Smooth muscle cell (in vitro differentiated cells): ENCODE results near the gene SNX20. TPM values are rescaled to one million over a fixed set of nuclear protein-coding genes. Genes with fewer than 3 reads are reported as not detected.

ENCODE experiments used
- DNase-seq: peaks from one replicate; lab custom pipeline; 2025; ENCODE audit not compliant: unreplicated experiment; lab: John Stamatoyannopoulos, UW
- H2AFZ ChIP-seq: fragments of 200-600 bp; sonication (generic); 2 replicates; pipeline ENCODE4 v1.6.0; 2016; ENCODE audit warnings: antibody characterized with exemption, low read depth, mild to moderate bottlenecking
- H3F3A ChIP-seq: fragments of 200-600 bp; sonication (generic); 2 replicates; pipeline ENCODE4 v1.6.0; 2017; ENCODE audit warnings: antibody characterized with exemption, low read depth
- H3K27ac ChIP-seq: fragments of 200-600 bp; sonication (generic); 2 replicates; pipeline ENCODE4 v1.5.1; 2016; ENCODE audit warnings: low read depth, mild to moderate bottlenecking
- H3K27me3 ChIP-seq: fragments of 200-600 bp; sonication (generic); 2 replicates; pipeline ENCODE4 v1.6.1; 2016; ENCODE audit warnings: low read depth, mild to moderate bottlenecking
- H3K36me3 ChIP-seq: fragments of 200-600 bp; sonication (generic); 2 replicates; pipeline ENCODE4 v1.5.1; 2016; ENCODE audit warnings: low read depth
- H3K4me1 ChIP-seq: fragments of 200-600 bp; sonication (generic); 2 replicates; pipeline ENCODE4 v1.5.1; 2016; ENCODE audit warnings: low read depth
- H3K4me2 ChIP-seq: fragments of 200-600 bp; sonication (generic); 2 replicates; pipeline ENCODE4 v1.6.0; 2016; ENCODE audit warnings: mild to moderate bottlenecking
- H3K4me3 ChIP-seq: fragments of 200-600 bp; sonication (generic); 2 replicates; pipeline ENCODE4 v1.5.1; 2016; ENCODE audit warnings: mild to moderate bottlenecking
- H3K79me2 ChIP-seq: fragments of 200-600 bp; sonication (generic); 2 replicates; pipeline ENCODE4 v1.6.0; 2016; ENCODE audit warnings: low read depth, mild to moderate bottlenecking
- H3K9ac ChIP-seq: fragments of 200-600 bp; sonication (generic); 2 replicates; pipeline ENCODE4 v1.6.0; 2016; ENCODE audit warnings: low read depth
- H3K9me3 ChIP-seq: fragments of 200-600 bp; sonication (generic); replicated peaks from 2 replicates; pipeline ENCODE4 v1.5.1; 2016; ENCODE audit warnings: low read depth
- H4K20me1 ChIP-seq: fragments of 200-600 bp; sonication (generic); 2 replicates; pipeline ENCODE4 v1.6.0; 2016; ENCODE audit warnings: low read depth
- CTCF ChIP-seq: fragments of 200-600 bp; sonication (generic); IDR thresholded peaks from 2 replicates; pipeline ENCODE4 v1.5.1; 2017; ENCODE audit warnings: borderline replicate concordance, mild to moderate bottlenecking, antibody characterized with exemption; ENCODE audit not compliant: insufficient read depth, poor library complexity, severe bottlenecking
- whole genome bisulfite sequencing: methylation state at CpG from one replicate; pipeline ENCODE4 v1.1.7; 2016; ENCODE audit warnings: low lambda C conversion rate; 5-methylcytosine and 5-hydroxymethylcytosine counted together
- polyA plus RNA-seq: library from polyadenylated mRNA; unstranded; fragments of >200 nt; fragmentation: Nextera tagmentation; extraction: Ambion mirVana; gene quantifications from 2 replicates; pipeline ENCODE4 v1.2.1, GENCODE V29; 2016
- total RNA-seq: library from RNA; depleted of rRNA; stranded (reverse); fragments of >200 nt; gene quantifications from 2 replicates; pipeline ENCODE4 v1.2.3, GENCODE V29; 2014

Gene SNX20
- total and polyA plus RNA-seq, 2 experiments from 2014 or later, result not detected

GRCh38 chr16:50692644-50692998, 11.5 kb upstream of the SNX20 start:
- DNase-seq, result no peak
- Histone ChIP-seq H3K36me3 (no peaks in the 10 kb centered on the region), H3K9ac (no peak overlapping the region), H3K27me3 (peaks cover 21% of the 10 kb centered on the region), H3K4me3 (no peak overlapping the region), H4K20me1 (no peaks in the 10 kb centered on the region), H3K9me3 (no peaks in the 10 kb centered on the region), H2AFZ (no peak overlapping the region), H3K79me2 (no peaks in the 10 kb centered on the region), H3K4me2 (no peak overlapping the region), H3K27ac (no peak overlapping the region), H3K4me1 (no peaks in the 10 kb centered on the region), H3F3A (no peaks in the 10 kb centered on the region)
- no peak for TF ChIP-seq CTCF
- whole genome bisulfite sequencing, result 100% methylated on average over 3 of the region's 4 CpGs

- TF ChIP-seq CTCF, result no peak
- Histone ChIP-seq H3K27me3 (peaks cover 21% of the 10 kb centered on the region), H2AFZ (no peak overlapping the region)
These were observed 9.1 kb upstream of the SNX20 start for GRCh38 chr16:50690177-50690576.

DNA sequence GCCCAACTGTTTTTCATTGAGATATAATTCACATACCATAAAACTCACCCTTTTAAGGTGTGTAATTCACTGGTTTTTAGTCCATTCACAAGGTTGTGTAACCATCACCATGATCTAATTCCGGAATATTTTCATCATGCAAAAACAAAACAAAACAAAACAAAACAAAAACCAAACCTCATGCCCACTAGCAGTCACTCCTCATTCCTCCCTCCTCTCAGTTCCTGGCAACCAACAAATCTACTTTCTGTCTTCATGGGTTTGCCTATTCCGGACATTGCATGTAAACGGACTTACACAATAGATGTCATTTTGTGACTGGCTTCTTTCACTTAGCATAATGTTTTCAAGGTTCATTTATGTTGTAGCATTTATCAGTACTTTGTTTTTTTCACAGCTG, 7.8 kb upstream of the SNX20 start:
- TF ChIP-seq CTCF, result no peak
- H2AFZ ChIP-seq, result no peak overlapping the region
- 96% methylated on average over 3 of the region's 3 CpGs for WGBS

More at GRCh38 chr16:50690177-50690576, 9.1 kb upstream of the SNX20 start:
- no peak overlapping the region for H3K27ac ChIP-seq
- H3K4me1 ChIP-seq, result no peaks in the 10 kb centered on the region
- WGBS, result 100% methylated on average over 2 of the region's 2 CpGs
- DNase-seq, result no peak
- H3K4me2 ChIP-seq, result no peak overlapping the region
- no peaks in the 10 kb centered on the region for H3K36me3 ChIP-seq
- no peaks in the 10 kb centered on the region for H3K79me2 ChIP-seq
- no peaks in the 10 kb centered on the region for H3K9me3 ChIP-seq
- no peak overlapping the region for H3K4me3 ChIP-seq
- no peaks in the 10 kb centered on the region for H3F3A ChIP-seq
- no peak overlapping the region for H3K9ac ChIP-seq
- no peaks in the 10 kb centered on the region for H4K20me1 ChIP-seq

DNA sequence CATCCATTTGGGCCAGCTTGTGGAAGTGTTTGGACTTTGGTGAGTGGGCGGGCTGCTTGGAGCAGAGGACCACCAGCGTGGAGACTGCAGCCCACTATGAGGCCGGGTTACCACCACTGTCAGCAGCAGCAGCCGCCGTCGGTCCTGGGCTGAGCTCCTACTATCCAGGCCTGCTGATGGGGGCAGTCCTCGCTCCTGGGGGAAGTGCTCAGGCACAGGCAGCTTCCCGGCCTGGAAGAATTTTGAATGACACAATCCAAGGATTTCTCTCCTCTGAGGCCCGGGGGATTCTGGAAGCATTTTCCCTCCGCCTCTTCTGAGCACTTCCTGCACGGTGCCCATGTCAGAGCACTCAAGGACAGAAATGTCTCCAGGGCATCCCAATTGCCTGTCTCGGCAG, 7.0 kb upstream of the SNX20 start:
- H3K4me3 ChIP-seq, result no peak overlapping the region
- no peak for TF ChIP-seq CTCF
- DNase-seq, result no peak

More for the DNA sequence above, 7.8 kb upstream of the SNX20 start:
- Histone ChIP-seq H3K79me2 (no peaks in the 10 kb centered on the region), H3K4me3 (no peak overlapping the region), H3F3A (no peaks in the 10 kb centered on the region), H3K9me3 (no peaks in the 10 kb centered on the region), H3K36me3 (no peaks in the 10 kb centered on the region), H3K4me2 (no peak overlapping the region), H3K27me3 (peaks cover 12% of the 10 kb centered on the region), H3K9ac (no peak overlapping the region), H4K20me1 (no peaks in the 10 kb centered on the region), H3K27ac (no peak overlapping the region), H3K4me1 (no peaks in the 10 kb centered on the region)
- no peak for DNase-seq

More for the DNA sequence above, 7.0 kb upstream of the SNX20 start:
- no peaks in the 10 kb centered on the region for H3K36me3 ChIP-seq
- H3K9me3 ChIP-seq, result no peaks in the 10 kb centered on the region
- no peaks in the 10 kb centered on the region for H3K79me2 ChIP-seq
- H3F3A ChIP-seq, result no peaks in the 10 kb centered on the region
- H4K20me1 ChIP-seq, result no peaks in the 10 kb centered on the region
- H3K4me2 ChIP-seq, result no peak overlapping the region
- H2AFZ ChIP-seq, result no peak overlapping the region
- WGBS, result 46% methylated on average over 12 of the region's 12 CpGs
- no peaks in the 10 kb centered on the region for H3K4me1 ChIP-seq
- peaks cover 5% of the 10 kb centered on the region for H3K27me3 ChIP-seq
- H3K9ac ChIP-seq, result no peak overlapping the region
- no peak overlapping the region for H3K27ac ChIP-seq
